MM.1S (cell line): ENCODE data around the gene KCNK7.

Experiments used
- DNase-seq: peaks from one replicate; pipeline ENCODE4 v3.0.0-alpha.2; 2015
- H2AFZ ChIP-seq: fragments of 300-600 bp; sonication (generic); 2 replicates; pipeline ENCODE4 v1.6.0; 2016; ENCODE audit warnings: antibody characterized with exemption, low read length
- H3F3A ChIP-seq: fragments of 300-600 bp; sonication (generic); 2 replicates; pipeline ENCODE4 v1.6.1; 2016; ENCODE audit warnings: mild to moderate bottlenecking, antibody characterized with exemption, low read length, moderate library complexity, mixed read lengths; ENCODE audit not compliant: insufficient read depth
- H3K27ac ChIP-seq: fragments of 300-600 bp; sonication (generic); 2 replicates; pipeline ENCODE4 v1.5.1; 2016; ENCODE audit warnings: mild to moderate bottlenecking, low read length
- H3K27me3 ChIP-seq: fragments of 300-600 bp; sonication (generic); replicated peaks from 2 replicates; pipeline ENCODE4 v1.6.0; 2016; ENCODE audit warnings: low read length; ENCODE audit not compliant: insufficient read depth
- H3K36me3 ChIP-seq: fragments of 300-600 bp; sonication (generic); replicated peaks from 2 replicates; pipeline ENCODE4 v1.6.1; 2016; ENCODE audit warnings: mild to moderate bottlenecking, low read length, mixed read lengths; ENCODE audit not compliant: insufficient read depth
- H3K4me1 ChIP-seq: fragments of 300-600 bp; sonication (generic); 2 replicates; pipeline ENCODE4 v1.6.1; 2016; ENCODE audit warnings: low read length, mixed read lengths
- H3K4me2 ChIP-seq: fragments of 300-600 bp; sonication (generic); 2 replicates; pipeline ENCODE4 v1.6.0; 2016; ENCODE audit warnings: low read depth, low read length
- H3K4me3 ChIP-seq: fragments of 300-600 bp; sonication (generic); 2 replicates; pipeline ENCODE4 v1.5.1; 2016; ENCODE audit warnings: low read length, mixed read lengths
- H3K79me2 ChIP-seq: fragments of 300-600 bp; sonication (generic); 2 replicates; pipeline ENCODE4 v1.6.1; 2016; ENCODE audit warnings: mixed run types, low read length, mixed read lengths
- H3K9ac ChIP-seq: fragments of 300-600 bp; sonication (generic); 2 replicates; pipeline ENCODE4 v1.6.1; 2016; ENCODE audit warnings: low read length, mixed read lengths
- H3K9me2 ChIP-seq: fragments of 300-600 bp; sonication (generic); replicated peaks from 2 replicates; pipeline ENCODE4 v1.6.1; 2016; ENCODE audit warnings: mild to moderate bottlenecking, low read length, mixed read lengths; ENCODE audit not compliant: insufficient read depth
- H3K9me3 ChIP-seq: fragments of 300-600 bp; sonication (generic); replicated peaks from 2 replicates; pipeline ENCODE4 v1.6.1; 2016; ENCODE audit warnings: mild to moderate bottlenecking, low read length, mixed read lengths; ENCODE audit not compliant: insufficient read depth
- H4K20me1 ChIP-seq: fragments of 300-600 bp; sonication (generic); 2 replicates; pipeline ENCODE4 v1.6.1; 2016; ENCODE audit warnings: mild to moderate bottlenecking, low read length, moderate library complexity, mixed read lengths; ENCODE audit not compliant: insufficient read depth
- CTCF ChIP-seq: fragments of 300-600 bp; sonication (generic); IDR thresholded peaks from 2 replicates; pipeline ENCODE4 v1.5.1; 2016; ENCODE audit warnings: antibody characterized with exemption, low read length, mixed read lengths
- EZH2 ChIP-seq: fragments of 300-600 bp; sonication (generic); optimal IDR thresholded peaks from 2 replicates; pipeline ENCODE3; 2017; ENCODE audit warnings: low read depth, mild to moderate bottlenecking, antibody characterized with exemption, low read length, mixed read lengths
- EZH2phosphoT487 ChIP-seq: fragments of 300-600 bp; sonication (generic); IDR thresholded peaks from 2 replicates; pipeline ENCODE4 v1.6.1; 2018; ENCODE audit warnings: antibody characterized with exemption, low read length

Gene KCNK7

GRCh38 chr11:65562788-65563187 is 32.8 kb downstream of the KCNK7 start:
- Histone ChIP-seq H3K9me2 (no peaks in the 10 kb centered on the region), H3K4me3 (no peak overlapping the region), H3F3A (peaks cover 11% of the 10 kb centered on the region; the same call in 1 of the 2 replicates), H3K4me2 (no peak overlapping the region), H3K36me3 (no peaks in the 10 kb centered on the region), H4K20me1 (no peaks in the 10 kb centered on the region), H2AFZ (no peak overlapping the region), H3K27ac (no peak overlapping the region), H3K9ac (no peak overlapping the region), H3K4me1 (0 out of 2 replicates have a peak, but pooled peaks cover 5% of the 10 kb centered on the region), H3K9me3 (no peaks in the 10 kb centered on the region), H3K79me2 (peaks cover 6% of the 10 kb centered on the region), H3K27me3 (no peaks in the 10 kb centered on the region)
- TF ChIP-seq CTCF, result no peak
- TF ChIP-seq EZH2, result no peak
- no peak for TF ChIP-seq EZH2phosphoT487
- DNase-seq, result no peak

- peaks cover 14% of the 10 kb centered on the region; the same call in 1 of the 2 replicates for H3F3A ChIP-seq
- H3K27me3 ChIP-seq, result no peaks in the 10 kb centered on the region
Observed at GRCh38 chr11:65562020-65562419, 33.6 kb downstream of the KCNK7 start.

GRCh38 chr11:65560555-65561418 is 34.8 kb downstream of the KCNK7 start:
- H3K4me2 ChIP-seq, result no peak overlapping the region
- TF ChIP-seq CTCF (no peak), EZH2phosphoT487 (no peak), EZH2 (no peak)
- H3K4me3 ChIP-seq, result no peak overlapping the region
- H3F3A ChIP-seq, result peaks cover 15% of the 10 kb centered on the region; the same call in 1 of the 2 replicates
- H3K9me3 ChIP-seq, result no peaks in the 10 kb centered on the region
- no peaks in the 10 kb centered on the region for H3K36me3 ChIP-seq
- H3K9me2 ChIP-seq, result no peaks in the 10 kb centered on the region
- H3K27ac ChIP-seq, result no peak overlapping the region
- no peak overlapping the region for H2AFZ ChIP-seq
- H4K20me1 ChIP-seq, result no peaks in the 10 kb centered on the region
- no peak for DNase-seq
- no peaks in the 10 kb centered on the region for H3K27me3 ChIP-seq
- 0 out of 2 replicates have a peak, but pooled peaks cover 5% of the 10 kb centered on the region for H3K4me1 ChIP-seq
- no peak overlapping the region for H3K9ac ChIP-seq
- no peaks in the 10 kb centered on the region for H3K79me2 ChIP-seq

More at GRCh38 chr11:65562020-65562419, 33.6 kb downstream of the KCNK7 start:
- H3K36me3 ChIP-seq, result no peaks in the 10 kb centered on the region
- TF ChIP-seq CTCF (no peak), EZH2 (no peak), EZH2phosphoT487 (no peak)
- 0 out of 2 replicates have a peak, but pooled peaks cover 5% of the 10 kb centered on the region for H3K4me1 ChIP-seq
- H3K4me2 ChIP-seq, result no peak overlapping the region
- H4K20me1 ChIP-seq, result no peaks in the 10 kb centered on the region
- DNase-seq, result no peak
- H3K9me2 ChIP-seq, result no peaks in the 10 kb centered on the region
- H3K79me2 ChIP-seq, result peaks cover 3% of the 10 kb centered on the region; the same call in 1 of the 2 replicates
- no peaks in the 10 kb centered on the region for H3K9me3 ChIP-seq
- no peak overlapping the region for H2AFZ ChIP-seq
- no peak overlapping the region for H3K27ac ChIP-seq
- H3K4me3 ChIP-seq, result no peak overlapping the region
- H3K9ac ChIP-seq, result no peak overlapping the region
